Thyroid gland (tissue), 4 donors: ENCODE measurements around the gene MYO16. TPM values are rescaled to one million over a fixed set of nuclear protein-coding genes. Genes with fewer than 3 reads are reported as not detected.

Experiments used
- DNase-seq, 2 donors: peaks; one replicate each; pipeline ENCODE4 v3.0.0-alpha.2; 2019
- H3K27ac ChIP-seq, 3 donors: fragments of 200-600 bp; sonication (generic); 1 replicate in 2 of 3; 2 replicates in 1 of 3; pipeline ENCODE4 v1.5.1; 2016 to 2019; ENCODE audit warnings: mild to moderate bottlenecking in 1 of 3, moderate library complexity in 1 of 3
- H3K27me3 ChIP-seq: fragments of 200-600 bp; sonication (generic); one replicate; pipeline ENCODE4 v1.5.1; 2019
- H3K36me3 ChIP-seq, 2 donors: fragments of 200-600 bp; sonication (generic); one replicate each; pipeline ENCODE4 v1.5.1; 2016 to 2019
- H3K4me1 ChIP-seq, 2 donors: fragments of 200-600 bp; sonication (generic); one replicate each; pipeline ENCODE4 v1.5.1; 2017 to 2019
- H3K4me3 ChIP-seq, 3 donors: fragments of 200-600 bp; sonication (generic); replicated peaks in 1 of 3; 1 replicate in 2 of 3; 2 replicates in 1 of 3; pipeline ENCODE4 v1.5.1; 2016; ENCODE audit warnings: mild to moderate bottlenecking in 1 of 3
- H3K9me3 ChIP-seq: fragments of 200-600 bp; sonication (generic); one replicate; pipeline ENCODE4 v1.5.1; 2017
- CTCF ChIP-seq, 6 experiments: fragments of 200-600 bp in 3 of 6; fragments of 450-650 bp in 3 of 6; sonication (generic) in 3 of 6; IDR thresholded peaks; one replicate each; pipeline ENCODE4 v1.5.1; 2016 to 2019; ENCODE audit warnings: antibody characterized with exemption in 6 of 6, mild to moderate bottlenecking in 2 of 6, inconsistent platforms in 1 of 6, moderate library complexity in 1 of 6
- POLR2A ChIP-seq, 2 donors: fragments of 450-650 bp; IDR thresholded peaks; one replicate each; pipeline ENCODE4 v1.6.1; 2017; ENCODE audit warnings: antibody characterized with exemption in 2 of 2, mild to moderate bottlenecking in 2 of 2, moderate library complexity in 1 of 2
- WGBS, 2 donors: methylation state at CpG; one replicate each; pipeline ENCODE4 v1.1.5; 2017; 5-methylcytosine and 5-hydroxymethylcytosine counted together
- intact Hi-C: fragments of 100-400 bp; cut with DNase I; formaldehyde crosslinking; loops from one replicate; pipeline ENCODE4 v1.15.1; 2023
- total RNA-seq, 4 donors: library from RNA; depleted of rRNA; stranded (reverse); fragments of >200 nt; gene quantifications; one replicate each; pipeline ENCODE4 v1.2.3, GENCODE V29; 2016

Gene MYO16
- total RNA-seq, 4 donors from 2014 or later = 0.10 to 0.13 (median 0.13) TPM; not detected in 1

GRCh38 chr13:108923386-108924047, 294.1 kb downstream of the MYO16 start:
- Histone ChIP-seq H3K27ac (no peak overlapping the region), H3K27me3 (no peaks in the 10 kb centered on the region), H3K4me3 (no peak overlapping the region), H3K4me1 (no peaks in the 10 kb centered on the region), H3K36me3 (no peaks in the 10 kb centered on the region), H3K9me3 (no peaks in the 10 kb centered on the region)
- intact Hi-C loops = no loop called here
- no peak for DNase-seq
- 91% methylated on average over 12 to 15 of the region's 15 CpGs for WGBS, 2 donors
- TF ChIP-seq CTCF (IDR thresholded peaks at IDR 0.05) = no peak
- TF ChIP-seq POLR2A (IDR thresholded peaks at IDR 0.05) = no peak

- H3K36me3 ChIP-seq = no peaks in the 10 kb centered on the region
- H3K9me3 ChIP-seq = no peaks in the 10 kb centered on the region
- H3K27ac ChIP-seq = no peak overlapping the region
- no peak overlapping the region for H3K4me3 ChIP-seq
- H3K27me3 ChIP-seq = no peaks in the 10 kb centered on the region
- H3K4me1 ChIP-seq = no peaks in the 10 kb centered on the region
- 72 to 83% methylated on average over 5 of the region's 5 CpGs for WGBS, 2 donors
- DNase-seq = no peak
- no peak for TF ChIP-seq POLR2A (IDR thresholded peaks at IDR 0.05)
- intact Hi-C loops = no loop called here
Observed at GRCh38 chr13:108924134-108924533, 294.7 kb downstream of the MYO16 start.

- WGBS, 2 donors = 93 to 95% methylated on average over 11 of the region's 11 CpGs
- Histone ChIP-seq H3K27ac (no peak overlapping the region), H3K27me3 (no peaks in the 10 kb centered on the region), H3K36me3 (no peaks in the 10 kb centered on the region), H3K9me3 (no peaks in the 10 kb centered on the region), H3K4me1 (no peaks in the 10 kb centered on the region), H3K4me3 (no peak overlapping the region)
- intact Hi-C loops = no loop called here
- no peak for DNase-seq
- TF ChIP-seq POLR2A (IDR thresholded peaks at IDR 0.05) (no peak), CTCF (IDR thresholded peaks at IDR 0.05) (no peak)
Observed at GRCh38 chr13:108924541-108924940, 295.1 kb downstream of the MYO16 start.

- 86 to 92% methylated on average over 6 of the region's 6 CpGs for WGBS, 2 donors
- intact Hi-C loops = no loop called here
- Histone ChIP-seq H3K4me1 (no peaks in the 10 kb centered on the region), H3K27me3 (no peaks in the 10 kb centered on the region), H3K36me3 (no peaks in the 10 kb centered on the region), H3K9me3 (no peaks in the 10 kb centered on the region), H3K27ac (no peak overlapping the region), H3K4me3 (no peak overlapping the region)
- no peak for TF ChIP-seq POLR2A (IDR thresholded peaks at IDR 0.05)
- DNase-seq = no peak
Observed at GRCh38 chr13:108925070-108925469, 295.7 kb downstream of the MYO16 start.

- Histone ChIP-seq H3K36me3 (no peaks in the 10 kb centered on the region), H3K9me3 (no peaks in the 10 kb centered on the region), H3K4me1 (no peaks in the 10 kb centered on the region), H3K27me3 (no peaks in the 10 kb centered on the region), H3K27ac (no peak overlapping the region), H3K4me3 (no peak overlapping the region)
- no peak for DNase-seq
- intact Hi-C loops = no loop called here
- TF ChIP-seq CTCF (IDR thresholded peaks at IDR 0.05) (no peak), POLR2A (IDR thresholded peaks at IDR 0.05) (no peak)
- 47 to 64% methylated on average over 5 of the region's 5 CpGs for WGBS, 2 donors
Observed at GRCh38 chr13:108926862-108927261, 297.5 kb downstream of the MYO16 start.

- 88 to 93% methylated on average over 16 of the region's 16 CpGs for WGBS, 2 donors
- H3K4me1 ChIP-seq = no peaks in the 10 kb centered on the region
- no peaks in the 10 kb centered on the region for H3K36me3 ChIP-seq
- no peaks in the 10 kb centered on the region for H3K27me3 ChIP-seq
- H3K27ac ChIP-seq = no peak overlapping the region
- H3K9me3 ChIP-seq = no peaks in the 10 kb centered on the region
- no peak for DNase-seq
- H3K4me3 ChIP-seq = no peak overlapping the region
- TF ChIP-seq POLR2A (IDR thresholded peaks at IDR 0.05) (no peak), CTCF (IDR thresholded peaks at IDR 0.05) (no peak)
- intact Hi-C loops = no loop called here
Observed at GRCh38 chr13:108927615-108928014, 298.2 kb downstream of the MYO16 start.
